ENCODE data around the gene BNIP5.

- TF ChIP-seq EZH2 (IDR thresholded peaks at IDR 0.05; ENCODE audit: borderline replicate concordance, low read depth, low read length, severe bottlenecking) = no peak
- no peak for TF ChIP-seq CTCF (IDR thresholded peaks at IDR 0.05; ENCODE audit: borderline replicate concordance, extremely low read depth, low read length, poor library complexity, severe bottlenecking)
These were observed 12.5 kb downstream of the BNIP5 start for GRCh38 chr6:36324191-36324590.
